BE2C (cell line): ENCODE measurements around the gene CCDC71.

Experiments used
- DNase-seq: peaks from one replicate; pipeline ENCODE4 v3.0.0-alpha.2; 2020
- H3K27me3 ChIP-seq: fragments of 250-450 bp; sonication (Bioruptor Pico); 2 replicates; pipeline ENCODE4 v1.5.1; 2020; ENCODE audit warnings: mild to moderate bottlenecking
- H3K36me3 ChIP-seq: fragments of 250-450 bp; sonication (Bioruptor Pico); 2 replicates; pipeline ENCODE4 v1.5.1; 2020; ENCODE audit warnings: mild to moderate bottlenecking
- H3K4me1 ChIP-seq: fragments of 250-450 bp; sonication (Bioruptor Pico); 2 replicates; pipeline ENCODE4 v1.5.1; 2020
- H3K4me3 ChIP-seq: 2 replicates; pipeline ENCODE4 v1.5.1; 2011; ENCODE audit warnings: low read depth, low read length
- H3K9me3 ChIP-seq: fragments of 250-450 bp; sonication (Bioruptor Pico); 2 replicates; pipeline ENCODE4 v1.5.1; 2020
- CTCF ChIP-seq: IDR thresholded peaks from 2 replicates; pipeline ENCODE4 v1.5.1; 2012; ENCODE audit warnings: mild to moderate bottlenecking, low read depth, low read length

Gene CCDC71

GRCh38 chr3:49198611-49199230, 32.6 kb upstream of the CCDC71 start:
- no peaks in the 10 kb centered on the region for H3K36me3 ChIP-seq
- no peaks in the 10 kb centered on the region for H3K9me3 ChIP-seq
- no peak for TF ChIP-seq CTCF
- H3K27me3 ChIP-seq = no peaks in the 10 kb centered on the region
- no peaks in the 10 kb centered on the region for H3K4me1 ChIP-seq
- H3K4me3 ChIP-seq = no peak overlapping the region
- no peak for DNase-seq

DNA sequence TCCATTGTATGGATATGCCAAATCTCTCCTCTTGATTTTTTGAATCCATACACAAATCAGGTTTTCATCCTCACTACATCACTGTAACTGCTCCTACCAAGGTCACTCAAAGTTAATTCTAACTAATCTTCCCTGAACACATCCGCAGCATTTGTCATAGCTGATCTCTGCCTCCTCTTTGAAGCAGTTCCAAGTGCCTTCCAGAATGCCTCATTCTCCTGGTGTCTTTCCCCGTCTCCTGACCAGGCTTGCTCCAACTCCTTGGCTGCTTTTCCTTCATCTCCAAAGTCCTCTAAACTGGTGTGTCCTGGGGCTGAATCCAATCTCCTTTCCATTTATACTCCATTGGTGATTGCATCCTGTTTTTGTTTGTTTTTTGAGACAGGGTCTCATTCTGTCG, 32.0 kb upstream of the CCDC71 start:
- H3K4me3 ChIP-seq = no peak overlapping the region
- DNase-seq = no peak
- no peaks in the 10 kb centered on the region for H3K36me3 ChIP-seq
- H3K9me3 ChIP-seq = no peaks in the 10 kb centered on the region
- H3K27me3 ChIP-seq = no peaks in the 10 kb centered on the region
- no peaks in the 10 kb centered on the region for H3K4me1 ChIP-seq
- no peak for TF ChIP-seq CTCF

- no peaks in the 10 kb centered on the region for H3K36me3 ChIP-seq
- no peaks in the 10 kb centered on the region for H3K27me3 ChIP-seq
- no peak for DNase-seq
- no peak overlapping the region for H3K4me3 ChIP-seq
- no peaks in the 10 kb centered on the region for H3K4me1 ChIP-seq
- H3K9me3 ChIP-seq = no peaks in the 10 kb centered on the region
- TF ChIP-seq CTCF = no peak
These were observed 25.6 kb upstream of the CCDC71 start for GRCh38 chr3:49191741-49192140.

DNA sequence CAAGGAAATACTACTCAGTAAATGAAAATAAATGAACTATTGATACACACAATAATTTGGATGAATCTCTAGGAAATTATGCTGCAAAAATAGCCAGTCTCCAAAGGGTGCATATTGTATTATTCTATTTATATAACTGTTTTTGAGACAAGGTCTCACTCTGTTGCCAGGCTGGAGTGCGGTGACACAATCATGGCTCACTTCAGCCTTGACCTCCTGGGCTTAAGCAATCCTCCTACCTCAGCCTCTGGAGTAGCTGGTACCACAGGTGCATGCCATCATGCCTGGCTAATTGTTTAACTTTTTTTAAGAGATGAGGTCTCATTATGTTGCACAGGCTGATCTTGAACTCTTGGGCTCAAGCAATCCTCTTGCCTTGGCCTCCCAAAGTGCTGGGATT, 17.7 kb upstream of the CCDC71 start:
- no peak for TF ChIP-seq CTCF
- DNase-seq = no peak
- H3K27me3 ChIP-seq = no peaks in the 10 kb centered on the region
- H3K9me3 ChIP-seq = no peaks in the 10 kb centered on the region
- no peaks in the 10 kb centered on the region for H3K4me1 ChIP-seq
- no peak overlapping the region for H3K4me3 ChIP-seq
- H3K36me3 ChIP-seq = no peaks in the 10 kb centered on the region

- no peak for DNase-seq
- Histone ChIP-seq H3K9me3 (no peaks in the 10 kb centered on the region), H3K4me3 (no peak overlapping the region), H3K36me3 (no peaks in the 10 kb centered on the region), H3K27me3 (no peaks in the 10 kb centered on the region), H3K4me1 (no peaks in the 10 kb centered on the region)
- no peak for TF ChIP-seq CTCF
These were observed 16.6 kb upstream of the CCDC71 start for GRCh38 chr3:49182682-49183081.

GRCh38 chr3:49181351-49181750, 15.2 kb upstream of the CCDC71 start:
- DNase-seq = no peak
- Histone ChIP-seq H3K9me3 (no peaks in the 10 kb centered on the region), H3K27me3 (no peaks in the 10 kb centered on the region), H3K4me3 (no peak overlapping the region), H3K36me3 (no peaks in the 10 kb centered on the region), H3K4me1 (no peaks in the 10 kb centered on the region)
- no peak for TF ChIP-seq CTCF
